AG10803 (cell line): ENCODE data around the gene CRIM1.
A peak's percentile ranks its signal among the peaks of the same experiment; 100 is the strongest.

Experiments used
- DNase-seq: peaks from one replicate; pipeline ENCODE4 v3.0.0; 2010; ENCODE audit warnings: low read depth
- H3K4me3 ChIP-seq: 2 replicates; pipeline ENCODE4 v1.5.1; 2011; ENCODE audit warnings: mild to moderate bottlenecking, low read length, control low read depth
- CTCF ChIP-seq: conservative IDR thresholded peaks from 2 replicates; pipeline ENCODE4 v1.5.1; 2011; ENCODE audit warnings: mild to moderate bottlenecking, low read length, control low read depth, inconsistent platforms

The CRIM1 gene

GRCh38 chr2:36433311-36434217 lies 78.0 kb downstream of the CRIM1 start:
- H3K4me3 ChIP-seq, result 0 out of 2 replicates have a peak overlapping the region, but pooled peaks have one; percentile 18
- DNase-seq, result peak; percentile 86

GRCh38 chr2:36438449-36438977 lies 82.9 kb downstream of the CRIM1 start:
- DNase-seq, result peak; percentile 97
- no peak overlapping the region for H3K4me3 ChIP-seq

More at GRCh38 chr2:36433311-36434217, 78.0 kb downstream of the CRIM1 start:
- TF ChIP-seq CTCF, result no peak

GRCh38 chr2:36439084-36439483 lies 83.5 kb downstream of the CRIM1 start:
- no peak for DNase-seq
- no peak for TF ChIP-seq CTCF
- H3K4me3 ChIP-seq, result no peak overlapping the region

More at GRCh38 chr2:36438449-36438977, 82.9 kb downstream of the CRIM1 start:
- no peak for TF ChIP-seq CTCF

- no peak overlapping the region for H3K4me3 ChIP-seq
- no peak for TF ChIP-seq CTCF
- no peak for DNase-seq
Measured at GRCh38 chr2:36441065-36441625, 85.6 kb downstream of the CRIM1 start.

GRCh38 chr2:36441816-36442215 lies 86.2 kb downstream of the CRIM1 start:
- H3K4me3 ChIP-seq, result no peak overlapping the region
- peak; percentile 88 for DNase-seq
- TF ChIP-seq CTCF, result no peak

- no peak for DNase-seq
- no peak for TF ChIP-seq CTCF
- no peak overlapping the region for H3K4me3 ChIP-seq
Measured at GRCh38 chr2:36444216-36444936, 88.8 kb downstream of the CRIM1 start.
